T-helper 22 cell (primary cell): ENCODE results near the gene GPR31.
A peak's percentile ranks its signal among the peaks of the same experiment; 100 is the strongest.

Source experiments
- DNase-seq: peaks from one replicate; pipeline ENCODE4 v3.0.0-alpha.2; 2020; ENCODE audit warnings: low read depth

The GPR31 gene

GRCh38 chr6:167165858-167166471, 8.2 kb upstream of the GPR31 start:
- no peak for DNase-seq

DNA sequence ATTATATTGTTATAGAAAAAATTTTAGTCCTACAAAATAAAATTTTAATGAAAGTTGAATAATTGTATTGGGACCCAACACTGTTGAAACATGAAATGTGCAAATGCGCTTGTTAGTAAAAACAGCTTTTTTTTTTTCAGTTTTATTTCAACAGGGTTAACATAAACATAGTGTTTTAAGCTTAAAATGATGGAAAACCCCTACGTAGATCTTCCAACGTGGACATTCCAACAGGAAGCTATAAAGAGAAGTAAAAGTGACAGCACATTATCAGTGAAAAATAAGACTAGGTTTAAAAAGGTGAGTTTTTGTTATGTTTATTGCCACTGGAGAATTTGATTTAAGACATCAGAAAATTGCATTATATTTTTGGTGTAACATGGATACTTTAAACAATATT, 6.5 kb upstream of the GPR31 start:
- no peak for DNase-seq

GRCh38 chr6:167163476-167164011, 5.8 kb upstream of the GPR31 start:
- no peak for DNase-seq

GRCh38 chr6:167162591-167162990, 4.8 kb upstream of the GPR31 start:
- no peak for DNase-seq

DNA sequence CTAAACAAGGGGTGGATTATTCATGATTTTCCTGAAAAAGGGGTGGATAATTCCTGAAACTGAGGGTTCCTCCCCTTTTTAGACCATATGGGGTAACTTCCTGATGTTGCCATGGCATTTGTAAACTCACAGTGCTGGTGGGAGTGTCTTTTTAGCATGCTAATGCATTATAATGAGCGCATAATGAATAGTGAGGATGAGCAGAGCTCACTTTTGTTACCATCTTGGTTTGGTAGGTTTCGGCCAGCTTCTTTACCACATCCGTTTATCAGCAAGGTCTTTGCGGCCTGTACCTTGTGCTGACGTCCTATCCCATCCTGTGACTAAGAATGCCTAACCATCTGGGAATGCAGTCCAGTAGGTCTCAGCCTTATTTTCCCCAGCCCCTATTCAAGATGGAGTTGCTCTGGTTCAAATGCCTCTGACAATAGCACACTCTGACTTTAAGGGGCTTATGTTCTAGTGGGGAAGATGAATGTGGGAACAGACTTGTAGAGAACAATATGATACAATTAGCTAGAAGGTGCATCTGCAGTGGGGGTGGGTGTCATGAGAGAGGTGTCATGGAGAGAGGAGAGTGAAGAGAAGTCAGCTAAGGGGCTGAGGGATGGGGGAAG, 4.2 kb upstream of the GPR31 start:
- DNase-seq = no peak

- no peak for DNase-seq
These were observed 366 bp downstream of the GPR31 start for GRCh38 chr6:167157414-167157813.

DNA sequence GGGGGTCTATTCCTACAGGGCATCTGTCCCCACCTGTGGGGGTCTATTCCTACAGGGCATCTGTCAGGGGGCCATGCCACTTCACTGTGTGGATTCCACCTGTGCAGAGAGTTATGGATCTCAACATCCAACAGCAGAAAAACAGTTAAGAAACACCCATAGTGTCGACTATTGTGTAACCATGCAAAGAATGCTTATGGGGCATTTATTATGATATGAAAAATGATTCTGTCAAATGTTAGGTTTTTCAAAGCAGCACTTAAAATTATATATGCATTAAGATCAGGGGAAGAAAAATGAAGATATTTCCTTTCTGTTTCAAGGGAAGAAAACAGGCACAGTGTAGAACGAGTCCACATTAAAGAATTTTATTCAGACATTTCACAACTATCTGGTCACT, 2.9 kb downstream of the GPR31 start:
- no peak for DNase-seq

DNA sequence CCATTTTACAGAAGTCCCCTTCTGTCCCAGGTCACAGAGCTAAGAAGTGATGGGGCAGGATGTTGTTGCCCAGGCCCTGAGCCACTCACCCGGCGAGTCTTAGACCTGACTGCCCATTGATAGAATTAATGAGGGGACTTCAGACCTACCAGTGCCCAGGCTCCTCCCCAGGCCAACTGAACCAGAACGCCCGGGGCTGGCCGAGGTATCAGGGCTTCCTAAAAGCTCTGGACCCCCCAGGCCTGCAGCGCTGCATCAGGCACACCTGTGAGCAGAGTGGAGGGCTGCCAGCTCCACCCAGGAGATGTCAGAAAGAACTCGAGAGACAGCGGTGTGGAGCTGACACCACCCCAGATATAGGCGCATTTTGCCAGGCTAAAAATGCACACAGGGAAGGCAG, 3.5 kb downstream of the GPR31 start:
- DNase-seq = no peak

- DNase-seq = no peak
These were observed 4.2 kb downstream of the GPR31 start for GRCh38 chr6:167153521-167153959.

DNA sequence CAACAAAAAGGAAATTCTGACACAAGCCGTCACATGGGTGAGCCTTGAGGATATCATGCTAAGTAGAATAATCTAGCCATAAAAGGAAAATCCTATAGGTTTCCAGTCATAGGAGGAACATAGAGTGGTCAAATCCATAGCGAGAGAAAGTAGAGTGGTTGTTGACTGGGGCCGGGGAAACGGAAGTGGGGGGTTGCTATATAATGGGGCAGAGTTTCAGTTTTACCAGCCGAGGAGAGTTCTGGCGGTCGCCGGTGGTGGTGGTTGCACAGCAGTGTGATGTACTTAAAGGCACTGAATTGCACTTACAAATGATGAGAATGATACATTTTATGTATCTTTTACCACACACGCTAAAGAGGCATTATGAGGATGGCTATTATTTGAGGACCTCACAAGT, 4.9 kb downstream of the GPR31 start:
- DNase-seq = no peak

GRCh38 chr6:167151648-167152047, 6.1 kb downstream of the GPR31 start:
- DNase-seq = no peak

DNA sequence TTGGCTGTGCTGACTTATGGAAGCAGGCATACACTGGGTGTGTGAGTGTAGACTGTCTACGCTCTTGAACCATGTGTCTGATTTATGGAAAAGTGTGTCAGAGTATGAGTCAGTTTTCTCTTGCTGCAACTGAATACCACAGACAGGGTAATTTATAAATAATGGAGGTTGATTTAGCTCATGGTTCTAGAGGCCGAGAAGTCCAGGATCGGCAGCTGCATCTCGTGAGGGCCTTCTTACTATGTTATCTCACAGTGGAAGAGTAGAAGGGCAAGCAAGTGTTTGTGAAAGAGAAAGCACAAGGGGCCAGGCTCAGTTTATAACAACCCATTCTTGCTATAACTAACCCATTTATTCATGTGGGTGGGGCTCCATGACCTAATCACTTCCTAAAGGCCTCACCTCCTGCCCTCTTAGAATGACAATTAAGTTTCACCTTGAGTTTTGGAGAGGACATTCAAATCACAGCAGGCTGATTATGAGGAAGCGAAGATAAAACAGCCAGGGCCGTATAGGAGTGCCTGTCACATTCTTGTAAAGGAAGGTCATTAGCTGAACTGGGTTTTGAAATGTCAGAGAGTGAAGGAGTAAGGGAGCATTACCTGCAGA, 6.7 kb downstream of the GPR31 start:
- DNase-seq = no peak

GRCh38 chr6:167148997-167149396, 8.8 kb downstream of the GPR31 start:
- DNase-seq = no peak

- no peak for DNase-seq
These were observed 9.8 kb downstream of the GPR31 start for GRCh38 chr6:167148021-167148420.

DNA sequence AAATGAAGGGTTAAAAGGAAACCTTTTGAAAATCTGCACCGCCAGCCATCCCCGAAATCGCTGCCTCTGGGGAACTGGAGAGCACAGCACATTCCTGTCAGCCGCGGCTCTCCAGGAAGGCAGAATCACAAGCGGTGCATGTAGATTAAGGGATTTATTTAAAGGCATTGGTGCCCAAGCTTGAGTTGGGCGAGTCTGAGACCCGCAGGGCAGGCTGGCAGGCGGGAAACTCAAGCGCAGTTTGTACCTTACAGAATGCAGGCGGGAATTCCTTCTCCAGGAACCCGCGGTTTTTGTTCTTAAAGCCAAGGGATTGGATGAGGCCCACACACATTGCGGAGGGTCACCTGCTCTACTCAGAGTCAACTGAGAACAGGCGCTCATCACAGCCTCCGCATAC, 10.8 kb downstream of the GPR31 start:
- no peak for DNase-seq

DNA sequence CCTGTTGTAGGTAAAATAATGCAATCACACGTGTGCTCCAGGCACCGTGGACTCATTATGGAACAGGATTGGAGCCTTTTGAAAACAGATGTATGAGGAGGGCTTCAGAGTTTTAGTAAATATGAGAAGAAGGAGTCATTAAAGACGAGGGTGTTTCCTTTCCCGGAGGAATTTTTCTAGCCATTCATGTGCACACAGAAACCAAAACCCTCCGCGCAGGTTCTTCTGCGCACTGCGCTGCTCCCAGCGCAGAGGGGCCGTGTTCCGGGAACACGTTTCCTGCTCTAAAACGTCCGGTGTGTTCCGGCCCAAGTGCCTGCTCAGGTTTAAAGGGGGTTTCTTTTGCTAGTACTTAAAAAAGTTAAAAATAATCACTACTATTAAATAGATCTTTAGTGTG, 11.6 kb downstream of the GPR31 start:
- no peak for DNase-seq

GRCh38 chr6:167145461-167145860, 12.3 kb downstream of the GPR31 start:
- DNase-seq = no peak

DNA sequence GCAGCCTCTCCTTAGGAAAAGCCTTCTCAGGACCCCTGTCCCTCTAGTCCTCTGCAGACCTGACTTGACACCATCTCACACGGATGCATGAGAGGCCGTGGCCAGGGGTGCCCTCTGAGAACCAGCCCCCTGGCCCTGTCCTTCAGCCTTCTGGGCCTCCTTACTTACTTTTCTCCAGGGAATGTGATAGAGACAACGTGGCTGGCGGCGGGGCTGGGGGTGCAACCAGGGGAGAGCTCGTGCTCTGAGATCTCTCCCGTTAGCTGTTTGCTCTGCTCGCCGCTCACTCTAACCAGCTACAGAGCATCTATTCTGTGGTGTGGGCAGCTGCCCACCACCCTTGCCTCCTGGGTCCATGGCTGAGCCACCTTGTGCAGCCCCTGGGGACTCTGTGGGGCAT, 14.7 kb downstream of the GPR31 start:
- no peak for DNase-seq

DNA sequence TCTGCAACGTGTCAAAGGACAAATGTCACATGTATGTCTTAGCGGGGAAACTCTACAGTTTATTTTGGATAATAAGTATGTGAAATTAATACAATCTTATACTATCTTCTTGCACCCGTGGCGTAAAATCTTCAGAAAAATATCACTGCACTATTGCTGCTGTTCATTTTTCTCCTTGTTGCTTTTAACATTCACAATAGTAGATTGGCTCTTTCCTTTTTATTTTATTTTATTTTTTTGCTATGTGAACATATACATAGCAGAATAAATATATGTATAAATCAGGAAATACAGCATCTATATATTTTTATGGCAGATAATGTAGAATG, 15.4 kb downstream of the GPR31 start:
- no peak for DNase-seq

DNA sequence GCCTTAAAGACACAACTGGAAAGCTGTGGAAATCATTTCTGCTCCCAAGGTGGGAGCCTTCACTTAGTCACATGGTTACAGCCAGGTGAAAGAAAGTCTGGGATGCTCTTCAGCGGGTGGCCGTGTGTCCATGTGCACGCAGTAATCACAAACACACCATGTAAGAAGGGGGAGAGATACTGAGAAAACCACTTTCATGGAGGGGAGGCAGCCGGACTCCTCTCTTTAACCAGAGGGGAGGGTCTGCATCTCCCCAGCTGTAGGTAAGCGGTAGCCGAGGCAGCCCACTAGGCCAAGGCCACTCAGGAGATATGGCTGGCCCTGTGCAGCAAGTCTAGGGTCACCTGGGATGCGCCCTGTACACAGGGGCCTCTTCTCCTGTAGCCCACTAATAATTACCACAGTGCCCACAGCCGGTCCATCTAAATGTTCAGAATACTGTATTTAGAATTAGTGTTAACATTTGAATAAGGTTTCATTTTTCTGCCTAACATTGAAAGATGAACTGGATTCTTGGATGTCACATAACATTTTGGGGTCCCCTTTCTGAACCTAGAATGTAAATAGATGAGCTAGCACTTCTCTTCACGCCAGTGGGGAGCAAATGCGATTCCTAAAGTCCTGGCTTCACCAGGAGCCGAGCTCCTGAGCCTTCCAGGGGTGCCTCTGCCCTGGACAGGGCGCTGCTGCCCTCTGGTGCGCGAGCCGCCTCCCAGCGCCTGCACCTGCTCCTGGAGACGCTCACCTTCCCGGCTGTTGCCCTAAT, 15.9 kb downstream of the GPR31 start:
- DNase-seq = peak; percentile 33

- no peak for DNase-seq
These were observed 16.9 kb downstream of the GPR31 start for GRCh38 chr6:167140589-167141474.

DNA sequence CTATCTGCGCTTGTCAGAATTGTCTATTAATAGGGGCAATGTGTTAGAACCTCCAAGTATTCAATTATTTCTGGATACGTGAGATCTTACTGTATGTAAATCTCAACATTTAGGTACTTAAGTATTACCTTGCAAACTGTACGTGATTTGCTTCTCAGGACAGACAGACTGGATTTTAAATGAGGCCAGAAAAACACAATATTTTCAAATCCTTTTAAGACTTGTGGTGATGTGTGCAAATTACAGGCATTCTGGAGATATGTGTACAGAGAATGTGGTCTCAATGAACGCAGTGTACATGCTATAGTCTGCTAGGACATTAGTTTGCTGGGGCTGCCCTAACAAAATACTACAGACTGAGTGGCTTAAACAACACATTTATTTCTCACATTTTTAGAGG, 18.0 kb downstream of the GPR31 start:
- no peak for DNase-seq
